DOHH2 (cell line): Measurements from ENCODE around the gene FSCN2.
A peak's percentile ranks its signal among the peaks of the same experiment; 100 is the strongest.

Experiments
- H3F3A ChIP-seq: fragments of 200-600 bp; sonication (generic), shearing (Covaris generic); 2 replicates; pipeline ENCODE4 v1.6.0; 2016; ENCODE audit warnings: antibody characterized with exemption, mild to moderate bottlenecking; ENCODE audit not compliant: control insufficient read depth, insufficient read depth
- H3K27ac ChIP-seq: fragments of 200-600 bp; sonication (generic); 2 replicates; pipeline ENCODE4 v1.5.1; 2014; ENCODE audit warnings: low read depth, mild to moderate bottlenecking, low read length, moderate library complexity
- H3K27me3 ChIP-seq: fragments of 200-600 bp; sonication (generic); 2 replicates; pipeline ENCODE4 v1.6.1; 2014; ENCODE audit warnings: mild to moderate bottlenecking, low read length, mixed read lengths; ENCODE audit not compliant: control insufficient read depth
- H3K36me3 ChIP-seq: fragments of 200-600 bp; sonication (generic); 2 replicates; pipeline ENCODE4 v1.6.1; 2014; ENCODE audit warnings: mild to moderate bottlenecking, low read length, moderate library complexity, mixed read lengths; ENCODE audit not compliant: control insufficient read depth
- H3K4me1 ChIP-seq: fragments of 200-600 bp; sonication (generic); 2 replicates; pipeline ENCODE4 v1.6.1; 2014; ENCODE audit warnings: mild to moderate bottlenecking, low read length, mixed read lengths; ENCODE audit not compliant: control insufficient read depth
- H3K4me2 ChIP-seq: fragments of 200-600 bp; sonication (generic); 2 replicates; pipeline ENCODE4 v1.6.0; 2014; ENCODE audit warnings: mild to moderate bottlenecking, low read length, moderate library complexity
- H3K4me3 ChIP-seq: fragments of 200-600 bp; sonication (generic); 2 replicates; pipeline ENCODE4 v1.5.1; 2014; ENCODE audit warnings: mild to moderate bottlenecking, low read length, mixed read lengths
- H3K79me2 ChIP-seq: fragments of 200-600 bp; sonication (generic); 2 replicates; pipeline ENCODE4 v1.6.1; 2014; ENCODE audit warnings: mild to moderate bottlenecking, low read length, mixed read lengths; ENCODE audit not compliant: control insufficient read depth
- H3K9me2 ChIP-seq: fragments of 200-600 bp; sonication (generic); replicated peaks from 2 replicates; pipeline ENCODE4 v1.6.1; 2014; ENCODE audit warnings: mild to moderate bottlenecking, low read length, mixed read lengths; ENCODE audit not compliant: control insufficient read depth
- H3K9me3 ChIP-seq: fragments of 200-600 bp; sonication (generic); 2 replicates; pipeline ENCODE4 v1.6.1; 2014; ENCODE audit warnings: antibody characterized with exemption, low read length, mixed read lengths; ENCODE audit not compliant: control insufficient read depth, insufficient read depth
- H4K20me1 ChIP-seq: fragments of 200-600 bp; sonication (generic); 2 replicates; pipeline ENCODE4 v1.6.0; 2014; ENCODE audit warnings: low read depth, mild to moderate bottlenecking, antibody characterized with exemption, low read length, moderate library complexity; ENCODE audit not compliant: control insufficient read depth, insufficient read depth
- EZH2phosphoT487 ChIP-seq: fragments of 200-600 bp; sonication (generic); IDR thresholded peaks from 2 replicates; pipeline ENCODE4 v1.6.1; 2017; ENCODE audit warnings: borderline replicate concordance, mild to moderate bottlenecking, antibody characterized with exemption, low read length, moderate library complexity, mixed read lengths
- TF ChIP-seq, protein P1 (sequence below): fragments of 200-600 bp; sonication (generic); IDR thresholded peaks from one replicate; pipeline ENCODE4 v1.5.1; 2014; ENCODE audit warnings: antibody characterized with exemption, mild to moderate bottlenecking, low read depth, low read length; ENCODE audit not compliant: poor library complexity, severe bottlenecking

FSCN2 gene

GRCh38 chr17:81550830-81551457 is 22.8 kb downstream of the FSCN2 start:
- Histone ChIP-seq H3K9me2 (no peaks in the 10 kb centered on the region), H3K4me3 (peak overlapping the region; percentile 93), H3K9me3 (no peaks in the 10 kb centered on the region), H3K79me2 (peaks cover 32% of the 10 kb centered on the region), H3K27ac (no peak overlapping the region), H3K36me3 (peaks cover 47% of the 10 kb centered on the region), H3K27me3 (no peaks in the 10 kb centered on the region), H3K4me2 (peak overlapping the region; percentile 99), H3K4me1 (peaks cover 29% of the 10 kb centered on the region), H4K20me1 (0 out of 2 replicates have a peak, but pooled peaks cover 5% of the 10 kb centered on the region), H3F3A (peaks cover 7% of the 10 kb centered on the region)
- TF ChIP-seq EZH2phosphoT487 = no peak
- TF ChIP-seq, protein P1, sequence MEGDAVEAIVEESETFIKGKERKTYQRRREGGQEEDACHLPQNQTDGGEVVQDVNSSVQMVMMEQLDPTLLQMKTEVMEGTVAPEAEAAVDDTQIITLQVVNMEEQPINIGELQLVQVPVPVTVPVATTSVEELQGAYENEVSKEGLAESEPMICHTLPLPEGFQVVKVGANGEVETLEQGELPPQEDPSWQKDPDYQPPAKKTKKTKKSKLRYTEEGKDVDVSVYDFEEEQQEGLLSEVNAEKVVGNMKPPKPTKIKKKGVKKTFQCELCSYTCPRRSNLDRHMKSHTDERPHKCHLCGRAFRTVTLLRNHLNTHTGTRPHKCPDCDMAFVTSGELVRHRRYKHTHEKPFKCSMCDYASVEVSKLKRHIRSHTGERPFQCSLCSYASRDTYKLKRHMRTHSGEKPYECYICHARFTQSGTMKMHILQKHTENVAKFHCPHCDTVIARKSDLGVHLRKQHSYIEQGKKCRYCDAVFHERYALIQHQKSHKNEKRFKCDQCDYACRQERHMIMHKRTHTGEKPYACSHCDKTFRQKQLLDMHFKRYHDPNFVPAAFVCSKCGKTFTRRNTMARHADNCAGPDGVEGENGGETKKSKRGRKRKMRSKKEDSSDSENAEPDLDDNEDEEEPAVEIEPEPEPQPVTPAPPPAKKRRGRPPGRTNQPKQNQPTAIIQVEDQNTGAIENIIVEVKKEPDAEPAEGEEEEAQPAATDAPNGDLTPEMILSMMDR = no peak

DNA sequence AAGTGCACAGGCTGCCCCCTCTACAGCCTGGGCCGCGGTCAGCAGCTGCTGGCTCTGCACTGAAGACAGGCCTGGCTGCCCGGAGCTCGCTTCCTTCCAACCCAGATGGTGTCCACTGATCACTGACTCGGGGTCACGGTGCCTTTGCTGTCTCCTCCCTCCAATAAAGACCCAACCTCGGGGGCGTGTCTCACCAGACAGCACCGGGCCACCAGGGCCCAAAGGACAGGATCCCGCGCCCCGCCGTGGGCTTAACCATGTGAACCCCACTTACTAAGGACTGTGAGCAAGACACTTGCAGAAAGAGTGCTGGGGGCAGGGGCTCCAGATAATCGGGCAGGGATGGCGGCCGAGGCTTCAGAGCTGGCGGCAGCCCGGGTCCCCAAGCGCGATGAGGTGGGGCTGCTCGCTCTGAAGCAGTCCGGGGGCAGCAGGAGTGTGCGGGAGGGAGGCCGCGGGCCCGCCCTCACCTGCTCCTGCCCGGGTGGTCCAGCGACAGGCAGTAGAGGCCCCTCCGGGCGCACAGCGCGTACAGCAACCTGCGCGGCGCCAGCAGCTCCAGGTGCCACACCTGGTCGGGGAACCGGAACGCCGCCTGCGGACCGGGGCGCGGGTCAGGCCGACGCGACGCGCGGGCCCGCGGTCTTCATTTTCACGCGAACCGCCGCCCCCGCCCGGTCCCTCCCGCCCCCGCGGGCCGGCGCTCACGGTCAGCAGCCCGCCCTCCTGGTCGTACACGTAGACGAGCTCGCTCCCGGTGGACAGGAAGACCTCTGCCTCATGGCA is 23.5 kb downstream of the FSCN2 start:
- H4K20me1 ChIP-seq = 0 out of 2 replicates have a peak, but pooled peaks cover 5% of the 10 kb centered on the region
- peaks cover 43% of the 10 kb centered on the region for H3K36me3 ChIP-seq
- peak overlapping the region; percentile 93 for H3K4me3 ChIP-seq
- TF ChIP-seq, protein P1 = no peak
- TF ChIP-seq EZH2phosphoT487 = no peak
- no peaks in the 10 kb centered on the region for H3K27me3 ChIP-seq
- H3K9me2 ChIP-seq = no peaks in the 10 kb centered on the region
- peaks cover 32% of the 10 kb centered on the region for H3K79me2 ChIP-seq
- H3K27ac ChIP-seq = peak overlapping the region; percentile 73
- H3F3A ChIP-seq = peaks cover 7% of the 10 kb centered on the region
- no peaks in the 10 kb centered on the region for H3K9me3 ChIP-seq
- peaks cover 29% of the 10 kb centered on the region for H3K4me1 ChIP-seq
- H3K4me2 ChIP-seq = peak overlapping the region; percentile 99

DNA sequence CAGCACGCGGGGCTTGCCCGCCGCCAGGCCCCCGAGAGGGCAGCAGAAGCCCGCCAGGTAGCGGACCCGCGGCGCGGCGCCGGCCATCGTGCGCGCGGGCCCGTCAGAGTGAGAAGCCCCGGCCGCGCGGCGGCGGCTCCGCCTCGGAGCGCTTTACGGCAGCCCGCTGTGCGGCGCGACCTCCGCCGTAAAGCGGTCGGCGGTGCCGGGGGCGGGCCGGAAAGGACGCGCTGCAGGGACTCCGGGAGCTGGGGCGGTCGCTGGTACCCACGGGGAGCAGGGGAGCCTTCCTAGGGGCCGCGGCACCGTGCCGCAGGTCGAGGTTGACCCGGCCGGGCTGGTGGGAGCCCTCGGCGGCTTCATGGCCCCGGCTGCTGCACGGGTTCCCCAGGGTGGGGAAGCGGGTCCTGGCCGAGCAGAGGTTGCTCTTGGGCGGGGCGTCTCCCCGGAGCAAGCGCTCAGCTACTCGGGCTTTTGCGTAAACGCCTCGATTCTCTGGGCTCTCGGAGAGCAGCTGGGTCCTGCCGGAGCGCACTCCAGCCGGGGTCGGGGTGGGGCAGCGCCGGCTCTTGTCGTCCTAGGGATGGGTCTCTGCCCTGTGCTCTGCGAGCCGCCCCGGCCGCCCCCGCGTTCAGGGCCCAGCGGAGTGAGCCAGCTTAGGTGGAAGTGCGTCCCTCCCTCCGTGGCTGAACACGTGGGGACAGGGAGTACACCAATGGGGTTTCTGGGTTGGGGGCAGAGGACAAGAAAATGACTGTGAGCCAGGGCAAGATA is 24.3 kb downstream of the FSCN2 start, which contains the start of gene FAAP100:
Gene FAAP100 (minus strand): TSS at position 110 of the 774 bp plus-strand sequence. CDS start 23 bp downstream, at position 87.
- Histone ChIP-seq H3K9me2 (no peaks in the 10 kb centered on the region), H4K20me1 (0 out of 2 replicates have a peak, but pooled peaks cover 5% of the 10 kb centered on the region)
- TF ChIP-seq, protein P1 = no peak
- no peak for TF ChIP-seq EZH2phosphoT487

More for the DNA sequence above, 24.3 kb downstream of the FSCN2 start, which contains the start of gene FAAP100:
- no peaks in the 10 kb centered on the region for H3K9me3 ChIP-seq
- peak within 1 kb of the TSS; percentile 99 for H3K4me2 ChIP-seq
- peaks cover 7% of the 10 kb centered on the region for H3F3A ChIP-seq
- H3K79me2 ChIP-seq = peaks cover 32% of the 10 kb centered on the region
- no peaks in the 10 kb centered on the region for H3K27me3 ChIP-seq
- H3K27ac ChIP-seq = peak within 1 kb of the TSS; percentile 73
- H3K4me3 ChIP-seq = peak within 1 kb of the TSS; percentile 93
- peaks cover 29% of the 10 kb centered on the region for H3K4me1 ChIP-seq
- H3K36me3 ChIP-seq = peaks cover 43% of the 10 kb centered on the region
